ENCODE results near the gene PPP2R5B.

Gene PPP2R5B

GRCh38 chr11:64909653-64910343, 14.7 kb upstream of the PPP2R5B start:
- no peak for DNase-seq

GRCh38 chr11:64910451-64911093, 13.9 kb upstream of the PPP2R5B start:
- DNase-seq: no peak

DNA sequence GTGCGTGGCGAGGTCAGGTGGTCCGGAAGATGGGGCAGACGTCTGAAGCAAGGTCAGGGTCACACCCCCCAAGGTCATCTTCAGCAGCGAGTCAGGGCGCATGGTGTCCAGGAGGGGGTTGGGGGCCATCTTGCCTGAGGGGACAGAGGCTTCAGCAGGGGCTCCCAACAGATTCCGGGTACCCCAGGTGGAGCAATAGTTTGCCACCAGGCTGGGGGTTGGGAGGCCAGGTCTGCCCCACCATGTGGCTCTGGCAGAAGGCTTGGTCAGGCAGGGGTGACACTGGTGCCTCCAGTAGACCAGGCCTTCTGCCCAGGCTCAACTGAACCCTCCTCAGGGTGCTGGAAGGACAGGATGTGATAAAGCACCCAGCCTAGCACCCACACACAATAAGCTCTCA, 13.3 kb upstream of the PPP2R5B start:
- DNase-seq: no peak

- no peak for DNase-seq
Measured at GRCh38 chr11:64911689-64912088, 12.8 kb upstream of the PPP2R5B start.

GRCh38 chr11:64913171-64913727, 11.2 kb upstream of the PPP2R5B start:
- DNase-seq: no peak

DNA sequence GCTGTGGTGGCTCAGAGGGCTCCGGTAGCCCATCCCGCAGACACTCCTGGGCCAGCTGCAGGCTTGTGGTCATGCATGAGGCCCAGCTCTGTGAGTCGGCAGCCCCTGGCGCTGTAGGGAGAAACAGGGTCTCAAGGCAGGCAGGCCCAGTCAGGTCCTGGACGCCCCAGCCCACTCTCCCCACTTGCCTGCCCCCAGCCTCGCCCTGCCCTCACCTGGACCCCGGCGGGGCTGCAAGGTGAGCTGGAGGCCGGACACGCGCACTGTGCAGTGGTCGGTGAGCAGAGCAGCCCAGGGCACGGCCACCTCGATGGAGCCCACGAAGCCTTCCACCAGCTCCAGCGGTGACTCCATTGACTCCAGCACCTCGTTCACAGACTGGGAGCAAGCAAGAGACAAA, 10.4 kb upstream of the PPP2R5B start:
- DNase-seq: no peak

GRCh38 chr11:64915376-64915887, 9.1 kb upstream of the PPP2R5B start:
- peak in 3 of 4 experiments; percentile 16 to 30 (median 24) for DNase-seq

DNA sequence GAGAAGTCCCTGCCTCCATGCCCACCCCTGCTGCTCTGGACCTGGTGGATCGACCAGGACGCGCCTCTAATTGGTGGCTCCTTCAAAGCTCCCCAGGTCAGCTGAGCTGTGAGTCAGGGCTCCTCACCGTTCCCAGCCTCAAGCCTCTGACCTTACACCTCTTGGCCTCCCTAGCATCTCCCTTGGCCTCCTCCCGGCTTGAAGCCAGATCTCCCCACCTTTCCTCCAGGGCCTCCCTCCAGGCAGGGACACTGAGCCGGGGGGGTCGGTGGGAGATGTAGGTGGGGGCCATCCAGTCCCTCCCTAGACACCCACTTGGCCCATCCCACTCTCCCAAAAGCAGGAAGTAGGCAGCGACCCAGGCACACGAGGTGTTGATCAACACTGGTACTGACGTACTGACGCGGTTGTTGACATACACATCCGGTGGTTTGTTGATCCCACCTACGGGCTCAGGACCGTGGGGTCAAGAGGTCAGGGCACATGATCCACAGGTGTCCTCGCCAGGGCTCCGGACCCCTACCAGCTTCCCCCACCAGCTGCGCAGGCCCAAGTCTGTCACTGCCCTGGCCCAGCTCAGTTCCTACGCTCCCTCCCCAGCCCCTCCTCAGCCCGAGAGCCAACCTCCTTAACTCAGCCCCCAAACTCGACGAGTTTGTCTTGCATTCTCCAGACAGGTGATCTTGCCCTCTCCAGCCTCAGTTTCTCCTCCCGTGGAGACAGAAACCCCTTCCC, 8.3 kb upstream of the PPP2R5B start:
- DNase-seq: peak; percentile 74 to 85 (median 82)

- DNase-seq: peak; percentile 99 to 100 (median 99)
Measured at GRCh38 chr11:64916775-64917662, 7.5 kb upstream of the PPP2R5B start, which contains the start of gene ATG2A. TSS of gene ATG2A (minus strand) at chr11:64917209. CDS start at chr11:64917135, 74 bp downstream.

- no peak for DNase-seq
Measured at GRCh38 chr11:64917663-64917995, 6.9 kb upstream of the PPP2R5B start.

GRCh38 chr11:64918017-64918416, 6.5 kb upstream of the PPP2R5B start:
- DNase-seq: peak in 1 of 4 experiments; percentile 27

- DNase-seq: no peak
Measured at GRCh38 chr11:64919627-64920026, 4.9 kb upstream of the PPP2R5B start.

- no peak for DNase-seq
Measured at GRCh38 chr11:64920124-64920523, 4.4 kb upstream of the PPP2R5B start.

DNA sequence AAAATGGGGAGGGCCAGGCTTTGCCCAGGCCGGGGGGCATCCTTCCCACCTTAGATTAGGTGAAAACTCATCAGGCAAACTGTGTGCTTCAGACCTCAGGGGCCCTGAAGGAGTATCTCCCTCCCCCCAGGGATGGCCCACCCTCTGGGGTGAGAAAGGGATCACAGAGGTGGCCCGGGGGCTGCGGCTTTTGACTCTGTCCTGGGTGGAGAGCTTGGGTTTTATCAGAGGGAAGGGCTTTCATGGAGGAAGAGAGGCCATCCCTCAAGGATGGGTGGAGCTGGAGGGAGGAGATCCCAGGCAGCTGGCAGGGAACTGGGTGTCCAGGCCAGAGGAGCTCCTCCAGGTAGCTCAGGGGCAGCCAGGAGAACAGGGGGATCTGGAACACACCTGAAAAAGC, 3.1 kb upstream of the PPP2R5B start:
- DNase-seq: no peak

GRCh38 chr11:64923151-64923661, 1.3 kb upstream of the PPP2R5B start:
- DNase-seq: no peak

GRCh38 chr11:64924910-64925284, 408 bp downstream of the PPP2R5B start:
- DNase-seq: peak in 3 of 4 experiments; percentile 11 to 27 (median 22)

DNA sequence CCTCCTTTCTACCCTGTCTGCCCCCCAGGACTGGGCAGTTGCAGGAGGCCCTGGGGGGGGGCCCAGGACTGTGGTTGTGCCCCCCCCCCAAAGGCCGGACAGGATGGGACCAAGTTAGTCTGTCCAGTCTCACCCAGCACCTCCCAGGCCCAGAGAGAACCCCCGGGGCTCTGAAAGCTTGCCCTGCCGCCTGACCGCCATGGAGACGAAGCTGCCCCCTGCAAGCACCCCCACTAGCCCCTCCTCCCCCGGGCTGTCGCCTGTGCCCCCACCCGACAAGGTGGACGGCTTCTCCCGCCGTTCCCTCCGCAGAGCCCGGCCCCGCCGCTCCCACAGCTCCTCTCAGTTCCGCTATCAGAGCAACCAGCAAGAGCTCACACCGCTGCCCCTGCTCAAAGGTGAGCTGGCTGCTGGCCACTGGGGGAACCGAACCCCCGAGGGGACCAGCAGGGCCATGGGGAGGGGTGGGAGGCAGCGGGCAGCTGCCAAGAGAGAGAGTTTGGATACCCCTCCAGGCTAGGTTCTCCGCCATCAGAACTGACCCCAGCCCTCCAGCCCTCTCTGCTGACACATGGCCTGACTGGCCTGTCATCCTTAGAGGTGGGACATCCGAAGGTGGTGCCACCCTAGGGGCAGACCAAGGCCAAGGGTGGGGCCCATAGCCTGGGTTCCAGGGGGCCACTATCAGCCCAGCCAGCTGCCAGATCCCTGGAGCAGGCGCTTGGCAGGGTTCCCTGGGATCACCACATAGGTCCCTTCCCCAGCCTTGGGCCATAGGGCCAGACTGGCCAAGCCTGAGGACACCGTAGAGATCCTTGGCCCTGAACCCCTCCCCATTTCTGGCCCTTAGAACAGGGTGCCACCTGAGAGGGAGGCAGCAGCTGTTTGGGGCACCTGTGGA, 1.3 kb downstream of the PPP2R5B start:
- DNase-seq: no peak

DNA sequence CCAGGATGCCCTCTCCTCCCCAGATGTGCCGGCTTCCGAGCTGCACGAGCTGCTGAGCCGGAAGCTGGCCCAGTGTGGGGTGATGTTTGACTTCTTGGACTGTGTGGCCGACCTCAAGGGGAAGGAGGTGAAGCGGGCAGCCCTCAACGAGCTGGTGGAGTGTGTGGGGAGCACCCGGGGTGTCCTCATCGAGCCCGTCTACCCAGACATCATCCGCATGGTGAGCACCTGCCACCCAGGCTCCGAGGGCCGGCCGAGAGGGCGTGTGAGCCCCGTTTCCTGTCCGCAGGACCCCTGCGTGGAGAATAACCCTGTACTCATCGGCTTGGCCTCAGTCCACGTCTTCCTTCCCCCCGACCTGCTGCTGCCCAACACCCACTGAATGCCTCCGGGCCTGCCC, 2.2 kb downstream of the PPP2R5B start:
- no peak for DNase-seq

DNA sequence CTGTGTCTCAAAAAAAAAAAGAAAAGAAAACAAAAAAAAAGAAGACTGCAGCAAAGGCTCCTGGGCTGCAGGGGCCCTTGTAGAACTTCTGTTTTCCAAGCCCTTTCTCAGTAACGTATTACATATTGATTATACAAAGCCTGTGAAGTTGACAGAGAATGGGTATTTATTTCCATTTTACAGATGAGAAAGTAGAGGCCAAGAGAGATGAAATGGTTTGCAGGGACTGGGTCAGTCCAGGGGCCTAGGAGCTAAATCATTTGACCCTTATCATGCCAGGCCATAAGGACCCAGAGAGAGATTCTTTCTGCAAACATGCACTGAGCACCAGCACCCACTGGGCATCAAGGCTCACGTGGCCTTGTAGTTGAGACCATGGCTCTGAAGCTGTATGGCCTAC, 4.5 kb downstream of the PPP2R5B start:
- DNase-seq: no peak

DNA sequence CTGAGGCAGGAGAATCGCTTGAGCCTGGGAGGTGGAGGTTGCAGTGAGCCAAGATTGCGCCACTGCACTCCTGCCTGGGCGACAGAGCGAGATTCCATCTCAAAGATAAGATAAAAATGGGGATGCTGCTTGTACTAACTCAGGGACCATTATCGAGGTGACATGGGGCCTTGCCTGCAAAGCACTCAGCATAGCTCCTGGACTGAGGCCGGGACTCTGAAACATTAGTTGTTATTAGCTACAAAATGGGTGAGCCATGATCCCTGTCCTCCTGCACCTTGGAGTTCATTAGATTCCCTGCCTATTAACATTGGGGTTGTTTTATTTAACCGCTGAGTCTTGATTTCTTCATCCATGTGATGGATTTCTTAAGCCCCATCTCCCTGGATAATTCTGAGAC, 5.1 kb downstream of the PPP2R5B start:
- no peak for DNase-seq

GRCh38 chr11:64930340-64930739, 5.9 kb downstream of the PPP2R5B start:
- DNase-seq: no peak
